Skin epidermis (tissue), 12 donors: ENCODE measurements around the gene CLDN14.

Source experiments
- H3K27ac ChIP-seq, 21 experiments: fragments of 200-600 bp; sonication (generic) in 11 of 21; one replicate each; pipeline ENCODE4 v1.5.0; 2020; ENCODE audit warnings: mild to moderate bottlenecking in 3 of 21, inconsistent platforms in 2 of 21, moderate library complexity in 2 of 21
- H3K4me3 ChIP-seq, 7 experiments: fragments of 200-600 bp; sonication (generic) in 2 of 7; one replicate each; pipeline ENCODE4 v1.5.0; 2020; ENCODE audit warnings: inconsistent platforms in 2 of 7, mild to moderate bottlenecking in 2 of 7, moderate library complexity in 1 of 7

The CLDN14 gene

DNA sequence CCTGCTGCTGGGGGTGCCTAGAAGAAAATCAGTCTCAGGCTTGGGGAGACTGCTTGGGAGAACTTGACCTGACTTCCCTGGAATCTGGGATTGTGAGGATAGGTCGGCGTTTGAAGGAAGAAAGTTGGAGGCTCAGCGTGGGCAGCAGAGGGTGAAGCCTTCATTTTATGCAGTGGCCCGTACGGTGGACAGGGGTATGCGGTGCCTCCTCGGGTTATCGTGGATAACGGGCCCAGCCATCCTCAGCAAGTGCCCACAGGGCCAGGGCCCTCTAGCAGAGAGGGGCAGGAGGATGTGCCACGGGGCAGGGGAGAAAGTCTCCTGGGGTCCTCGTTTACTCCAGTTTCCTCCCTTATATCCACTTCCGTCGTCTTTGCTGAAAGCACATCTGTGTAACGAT is 60.7 kb downstream of the CLDN14 start:
- H3K27ac ChIP-seq = no peak overlapping the region
- H3K4me3 ChIP-seq = no peak overlapping the region

DNA sequence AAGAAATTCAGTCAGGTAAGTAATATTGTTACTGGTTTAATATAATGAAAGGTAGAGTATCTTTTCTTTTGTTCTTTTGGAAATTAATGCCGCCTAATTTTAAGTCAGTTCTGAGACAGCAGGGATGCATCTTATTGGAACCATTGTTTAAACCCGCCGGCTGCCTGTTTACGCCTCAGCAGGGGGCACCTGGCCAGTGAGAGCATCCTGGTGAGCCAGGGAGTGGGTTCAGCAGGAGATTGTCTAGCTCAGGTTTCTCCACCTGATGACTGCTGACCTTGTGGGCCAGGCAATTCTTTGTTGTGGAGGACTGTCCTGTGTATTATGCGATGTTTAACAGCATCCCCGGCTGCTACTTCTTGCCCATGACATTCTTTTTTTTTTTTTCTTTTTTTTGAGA is 64.5 kb downstream of the CLDN14 start:
- Histone ChIP-seq H3K27ac (no peak overlapping the region), H3K4me3 (no peak overlapping the region)

DNA sequence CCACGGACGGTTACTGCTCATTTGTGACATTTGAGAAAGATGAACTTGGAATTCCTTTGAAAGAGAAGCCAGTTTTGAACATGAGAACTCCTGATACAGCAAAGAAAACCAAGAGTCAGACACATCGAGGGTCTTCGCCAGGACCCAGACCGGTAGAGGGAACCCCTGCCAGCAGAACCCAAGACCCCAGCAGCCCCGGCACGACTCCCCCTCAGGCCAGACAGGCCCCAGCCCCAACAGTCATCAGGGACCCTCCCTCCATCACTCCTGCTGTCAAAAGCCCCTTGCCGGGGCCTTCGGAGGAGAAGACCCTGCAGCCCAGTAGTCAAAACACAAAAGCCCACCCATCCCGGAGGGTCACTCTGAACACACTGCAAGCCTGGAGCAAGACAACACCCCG is 67.0 kb downstream of the CLDN14 start:
- Histone ChIP-seq H3K27ac (no peak overlapping the region), H3K4me3 (no peak overlapping the region)

DNA sequence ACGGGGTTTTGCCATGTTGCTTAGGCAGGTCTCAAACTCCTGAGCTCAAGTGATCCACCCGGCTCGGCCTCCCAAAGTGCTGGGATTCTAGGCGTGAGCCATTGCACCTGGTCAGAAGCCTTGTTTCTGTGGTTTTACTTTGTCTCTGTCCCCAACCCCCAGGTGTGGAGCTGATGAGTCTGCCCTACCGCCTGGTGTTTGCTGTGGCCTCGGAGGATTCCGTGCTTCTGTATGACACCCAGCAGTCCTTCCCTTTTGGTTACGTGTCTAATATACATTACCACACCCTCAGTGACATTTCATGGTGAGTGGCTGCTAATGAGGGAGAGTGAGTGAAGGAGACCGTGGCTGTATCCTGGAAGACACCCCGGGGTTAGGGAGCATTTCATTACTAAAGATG is 68.6 kb downstream of the CLDN14 start:
- H3K27ac ChIP-seq = no peak overlapping the region
- H3K4me3 ChIP-seq = no peak overlapping the region
